HG03571 (cell line): Measurements from ENCODE around the gene DSCAML1.
A peak's percentile ranks its signal among the peaks of the same experiment; 100 is the strongest.
"Not testable (repeated sequence)": the region's sequence is repeated elsewhere in the genome, so short reads cannot be mapped to it uniquely, and the experiment has no call there.

ENCODE experiments used
- ATAC-seq: cut with Tn5 transposase; IDR thresholded peaks from one replicate; pipeline ENCODE4 v1.9.1; 2021; ENCODE audit not compliant: unreplicated experiment

DSCAML1 gene

DNA sequence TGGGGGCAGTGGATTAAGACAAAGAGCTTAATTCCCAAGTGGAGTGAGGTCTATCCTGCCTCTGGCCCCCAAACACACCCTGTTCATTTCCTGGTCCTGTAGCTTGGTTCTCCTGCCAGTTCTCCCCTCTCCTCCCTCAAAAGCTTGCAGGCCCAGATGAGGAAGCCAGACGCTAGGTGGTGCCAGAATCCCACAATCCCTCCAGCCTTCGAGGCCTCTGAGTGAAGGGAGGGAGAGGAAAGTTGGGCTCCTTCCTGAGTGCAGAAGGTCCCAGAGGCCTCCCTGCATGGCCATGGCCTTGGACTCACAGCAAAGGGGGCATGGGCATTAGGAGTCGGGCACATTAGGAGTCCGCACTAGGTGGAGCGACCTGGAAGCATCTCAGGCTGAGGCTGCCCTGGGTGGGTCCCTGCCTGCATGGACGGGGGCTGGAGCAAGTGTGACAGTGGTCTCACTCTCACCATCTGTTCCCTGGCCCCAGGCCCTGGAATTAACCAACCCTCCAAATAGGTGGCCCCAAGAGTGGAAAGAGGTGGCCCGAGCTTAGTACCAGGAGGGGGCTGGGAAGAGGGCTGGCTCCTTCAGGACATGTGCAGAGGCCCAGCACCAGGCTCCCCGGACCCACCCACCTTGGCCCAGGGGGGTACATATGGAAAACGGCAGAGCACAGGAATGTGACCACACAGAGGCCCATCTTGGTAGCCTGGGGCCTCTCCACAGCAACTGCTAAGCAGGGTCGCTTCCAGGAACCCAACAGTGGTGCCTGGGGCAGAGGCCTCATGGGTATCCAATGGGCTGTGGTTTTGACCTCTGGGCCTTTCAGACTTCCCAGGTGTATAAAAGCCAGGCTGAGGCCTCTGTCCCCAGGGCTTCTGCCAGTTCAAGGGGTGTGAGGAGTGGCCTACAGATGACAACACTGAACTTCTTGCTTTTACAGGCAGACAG, 22.4 kb upstream of the DSCAML1 start:
- ATAC-seq: no peak

- no peak for ATAC-seq
These were observed 21.2 kb upstream of the DSCAML1 start for GRCh38 chr11:117818041-117818873.

GRCh38 chr11:117817368-117818040, 20.5 kb upstream of the DSCAML1 start:
- no peak for ATAC-seq

GRCh38 chr11:117816846-117817367, 19.9 kb upstream of the DSCAML1 start:
- no peak for ATAC-seq

DNA sequence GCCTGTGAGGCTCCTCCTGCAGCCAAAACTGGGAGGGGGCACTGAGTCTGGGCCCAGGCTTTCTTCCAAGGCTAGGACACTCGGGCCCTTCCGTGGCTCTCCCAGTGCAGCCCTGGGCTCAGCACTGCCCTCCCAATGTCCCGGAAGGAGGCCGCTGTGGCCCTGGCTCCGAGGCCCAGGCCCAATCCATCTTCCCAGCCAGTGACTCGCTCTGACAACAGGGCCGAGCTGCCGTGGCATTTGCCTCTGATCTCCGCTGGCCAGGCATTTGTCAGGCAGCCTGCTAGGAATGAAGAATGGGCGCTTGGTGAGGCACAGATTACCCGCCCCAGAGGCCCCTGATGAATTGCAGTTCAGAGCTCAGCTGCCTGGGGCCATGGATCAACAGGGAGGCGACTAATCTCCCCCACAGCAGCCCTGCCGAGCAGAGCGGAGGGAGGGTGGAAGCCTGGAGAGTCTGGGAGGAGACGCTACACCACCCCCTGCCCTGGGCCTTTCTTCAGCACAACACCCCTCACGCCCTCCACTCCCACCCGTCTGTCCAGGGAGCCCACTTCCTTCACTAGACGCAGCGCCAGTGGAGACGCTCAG, 19.2 kb upstream of the DSCAML1 start:
- ATAC-seq: no peak

DNA sequence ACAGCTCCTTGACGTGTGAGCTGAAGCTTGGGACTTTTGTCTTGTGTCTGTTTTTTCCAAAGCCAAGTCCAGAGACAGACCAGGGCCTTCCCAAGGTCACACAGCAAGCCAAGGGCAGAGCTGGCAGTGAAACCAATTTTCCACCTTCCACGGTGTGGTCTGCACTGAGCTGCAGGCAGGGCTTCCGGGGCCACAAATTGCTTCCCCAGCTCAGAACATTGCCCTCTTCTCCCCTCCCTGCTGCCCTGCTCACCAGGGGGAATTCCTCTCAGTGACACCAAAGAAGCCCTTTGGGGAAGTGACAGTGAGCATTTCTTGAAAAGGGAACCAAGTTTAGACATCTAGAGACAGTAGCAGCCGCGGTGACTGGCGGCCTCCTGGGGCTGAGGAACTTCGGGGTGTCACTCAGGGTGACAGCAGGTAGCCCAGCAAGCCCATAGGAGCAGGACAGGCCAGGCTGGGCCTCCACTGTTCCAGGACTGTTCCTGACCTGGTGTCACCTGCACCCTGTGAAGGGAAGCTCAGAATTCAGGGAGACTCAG, 18.3 kb upstream of the DSCAML1 start:
- peak; percentile 65 for ATAC-seq

GRCh38 chr11:117814766-117815261, 17.8 kb upstream of the DSCAML1 start:
- peak; percentile 39 for ATAC-seq

- ATAC-seq: peak; percentile 5
These were observed 17.3 kb upstream of the DSCAML1 start for GRCh38 chr11:117814204-117814765.

GRCh38 chr11:117810056-117810451, 13.0 kb upstream of the DSCAML1 start:
- ATAC-seq: not testable (repeated sequence)

GRCh38 chr11:117809236-117810055, 12.4 kb upstream of the DSCAML1 start:
- ATAC-seq: no peak

DNA sequence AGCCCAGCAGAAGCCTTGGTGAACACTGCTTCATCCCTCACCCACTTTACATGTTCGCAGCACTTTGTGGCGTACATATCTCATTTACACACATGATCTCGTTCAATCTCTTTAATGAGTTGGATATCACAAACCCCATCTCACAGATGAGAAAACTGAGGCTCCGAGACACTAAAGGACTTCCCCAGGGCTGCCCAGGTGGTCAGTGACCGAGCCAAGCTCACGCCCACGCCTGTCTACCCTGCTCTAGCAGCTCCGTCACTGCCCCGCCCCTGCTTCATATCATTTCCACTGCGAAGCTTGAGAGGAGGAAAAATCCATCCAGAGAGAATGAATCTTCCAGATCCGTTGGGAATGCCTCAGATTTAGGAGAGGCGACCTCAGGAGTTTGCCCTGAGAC, 11.8 kb upstream of the DSCAML1 start:
- no peak for ATAC-seq

DNA sequence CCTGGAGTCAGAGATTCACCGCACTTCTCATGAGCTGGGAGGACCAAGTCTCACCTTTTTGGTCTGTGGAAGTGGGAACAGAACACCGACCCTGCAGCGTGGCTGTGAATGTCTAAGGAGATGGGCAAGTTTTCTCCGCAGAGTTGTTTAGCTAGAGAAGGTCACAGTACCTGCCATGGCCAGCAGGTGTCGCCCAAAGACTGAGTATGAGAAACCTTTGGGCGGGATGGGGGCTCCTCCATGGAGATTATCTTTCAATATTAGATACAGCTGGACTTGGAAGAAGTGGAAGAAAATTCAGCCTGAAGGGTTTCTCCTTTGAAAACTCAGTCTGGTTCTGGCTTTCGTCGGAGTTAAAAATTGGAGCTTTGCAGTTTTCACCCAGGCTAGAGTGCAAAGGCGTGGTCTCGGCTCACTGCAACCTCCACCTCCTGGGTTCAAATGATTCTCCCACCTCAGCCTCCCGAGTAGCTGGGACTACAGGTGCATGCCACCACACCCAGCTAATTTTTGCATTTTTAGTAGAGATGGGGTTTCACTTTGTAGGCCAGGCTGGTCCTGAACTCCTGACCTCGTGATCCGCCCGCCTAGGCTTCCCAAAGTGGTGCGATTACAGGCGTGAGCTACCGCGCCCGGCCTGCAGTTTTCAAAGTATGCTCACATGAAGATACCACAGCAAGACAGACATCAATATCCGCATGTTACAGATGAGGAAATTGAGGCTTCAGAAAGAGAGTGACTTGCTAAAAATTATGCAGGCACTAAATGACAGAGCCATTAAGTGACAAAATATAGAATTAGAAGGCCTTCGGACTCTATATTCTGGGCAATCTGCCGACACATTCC, 10.7 kb upstream of the DSCAML1 start:
- no peak for ATAC-seq

DNA sequence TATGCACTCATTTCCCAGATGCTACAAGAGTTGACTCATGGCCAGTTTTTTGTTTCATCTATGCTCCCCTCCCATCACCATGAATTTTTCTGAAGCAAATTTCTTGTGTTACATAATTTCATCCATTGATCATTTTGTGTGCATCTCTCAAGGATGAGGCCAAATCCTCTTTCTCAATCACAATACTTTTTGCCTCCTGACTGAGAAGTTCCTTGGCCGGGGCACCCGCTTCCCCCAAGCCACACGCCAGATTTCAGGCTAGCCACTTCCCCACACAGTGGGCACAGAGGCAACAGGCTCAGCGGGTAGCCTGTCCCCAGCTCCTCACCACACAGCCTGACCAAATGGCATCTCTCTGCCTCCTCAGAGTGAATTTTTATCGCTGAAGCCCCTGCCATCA, 9.8 kb upstream of the DSCAML1 start:
- no peak for ATAC-seq

- ATAC-seq: no peak
These were observed 8.0 kb upstream of the DSCAML1 start for GRCh38 chr11:117805045-117805444.

GRCh38 chr11:117803896-117804295, 6.9 kb upstream of the DSCAML1 start:
- no peak for ATAC-seq

DNA sequence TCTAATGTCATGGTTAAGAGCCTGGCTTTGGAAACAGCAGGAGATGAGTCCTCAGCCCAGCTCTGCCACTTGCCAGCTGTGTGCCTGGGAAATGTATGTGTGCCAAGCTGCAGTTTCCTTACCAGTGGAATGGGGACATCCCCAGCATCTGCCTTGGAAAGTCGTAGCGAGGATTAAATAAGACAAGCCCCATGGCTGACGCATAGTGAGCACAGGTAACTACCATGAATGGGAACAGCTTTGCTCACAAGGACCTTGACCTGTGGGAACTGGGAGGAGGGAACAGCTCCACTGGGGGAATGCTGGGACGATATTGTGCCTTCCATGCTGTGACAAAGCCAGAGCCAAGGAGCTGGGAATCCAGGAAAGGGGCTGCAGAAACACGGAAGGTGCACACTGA, 2.6 kb upstream of the DSCAML1 start:
- ATAC-seq: no peak

DNA sequence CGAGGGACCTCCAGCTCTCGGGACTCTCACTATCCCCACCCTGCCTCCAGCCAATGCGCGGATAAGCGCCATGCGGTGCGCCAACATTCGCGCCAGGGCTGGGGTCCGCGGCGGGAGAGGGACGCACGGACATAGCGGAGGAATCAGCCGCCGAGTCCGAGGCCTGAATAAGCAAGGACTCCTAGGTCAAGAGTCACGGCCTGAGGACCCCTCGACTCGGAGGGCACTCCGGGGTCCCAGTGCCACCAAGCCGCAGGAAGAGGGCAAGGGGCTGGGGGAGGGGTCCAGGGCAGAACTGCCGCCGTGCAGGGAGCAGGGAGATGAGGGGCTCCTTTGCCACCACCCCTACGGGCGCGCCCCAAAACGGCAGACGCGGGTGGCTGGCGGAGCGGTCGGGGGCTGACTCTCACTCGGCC, 552 bp downstream of the DSCAML1 start:
- ATAC-seq: no peak
